T-helper 2 cell treated with Interferon-gamma antibody and Interleukin-4, amounts not matched to agents 5 μg/mL and 100 μg/mL, for 36 hours (primary cell): ENCODE data around the gene DNAH1.

Experiments
- DNase-seq: peaks from one replicate; pipeline ENCODE4 v3.0.0; 2021; ENCODE audit warnings: low spot score
- H3K27ac Mint-ChIP-seq: one replicate; pipeline ENCODE4 v1.8.0; 2021; ENCODE audit warnings: mild to moderate bottlenecking, mixed read lengths
- H3K27me3 Mint-ChIP-seq: one replicate; pipeline ENCODE4 v1.8.0; 2021; ENCODE audit warnings: low read depth, mixed read lengths
- H3K36me3 Mint-ChIP-seq: one replicate; pipeline ENCODE4 v1.8.0; 2021; ENCODE audit warnings: low read depth, mixed read lengths
- H3K4me1 Mint-ChIP-seq: one replicate; pipeline ENCODE4 v1.8.0; 2021; ENCODE audit warnings: low read depth, mixed read lengths
- H3K4me3 Mint-ChIP-seq: one replicate; pipeline ENCODE4 v1.8.0; 2022; ENCODE audit warnings: mild to moderate bottlenecking, moderate library complexity, mixed read lengths
- H3K9me3 Mint-ChIP-seq: one replicate; pipeline ENCODE4 v1.8.0; 2021; ENCODE audit warnings: mixed read lengths

DNAH1 gene

GRCh38 chr3:52439426-52440248 is 123.5 kb downstream of the DNAH1 start:
- H3K27me3 Mint-ChIP-seq, result no peaks in the 10 kb centered on the region
- peaks cover 2% of the 10 kb centered on the region for H3K4me1 Mint-ChIP-seq
- H3K27ac Mint-ChIP-seq, result no peak overlapping the region
- DNase-seq, result no peak
- no peak overlapping the region for H3K4me3 Mint-ChIP-seq
- H3K36me3 Mint-ChIP-seq, result no peaks in the 10 kb centered on the region
- no peaks in the 10 kb centered on the region for H3K9me3 Mint-ChIP-seq

DNA sequence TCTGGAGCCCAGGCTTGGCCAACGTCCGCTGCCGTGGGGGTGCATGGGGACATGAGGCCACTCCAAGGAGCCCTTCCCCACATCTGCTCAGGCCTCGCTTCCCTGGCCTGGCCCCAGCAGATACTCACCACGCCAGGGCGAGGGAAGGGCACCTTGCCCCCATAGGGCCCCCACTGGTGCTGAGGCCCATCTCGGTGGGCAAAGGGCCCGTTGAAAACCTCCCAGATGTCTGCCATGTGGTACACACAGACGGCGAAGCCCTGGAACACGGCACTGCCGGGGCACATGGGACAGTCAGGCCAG is 124.1 kb downstream of the DNAH1 start:
- no peaks in the 10 kb centered on the region for H3K36me3 Mint-ChIP-seq
- H3K27me3 Mint-ChIP-seq, result no peaks in the 10 kb centered on the region
- H3K27ac Mint-ChIP-seq, result no peak overlapping the region
- no peaks in the 10 kb centered on the region for H3K9me3 Mint-ChIP-seq
- H3K4me1 Mint-ChIP-seq, result peaks cover 4% of the 10 kb centered on the region
- H3K4me3 Mint-ChIP-seq, result no peak overlapping the region
- no peak for DNase-seq

DNA sequence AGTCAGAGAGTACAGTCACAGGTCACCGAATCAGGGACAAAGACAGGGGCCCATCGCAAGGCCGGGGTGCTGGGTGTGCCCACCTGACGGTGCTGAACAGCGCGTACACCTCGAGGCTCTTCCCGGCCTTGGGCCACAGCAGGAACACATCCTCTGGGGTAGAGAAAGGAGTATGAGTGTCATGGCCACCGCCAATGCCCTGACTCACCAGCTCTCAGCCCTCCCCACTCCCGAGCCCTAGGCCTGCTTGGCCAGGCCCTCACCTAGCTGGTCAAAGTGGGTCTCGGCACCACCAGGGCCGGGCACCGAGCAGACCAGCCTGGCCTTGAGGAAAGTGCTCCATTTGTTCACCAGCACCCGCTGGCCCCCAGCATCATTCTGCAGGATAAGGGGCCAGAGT is 124.6 kb downstream of the DNAH1 start:
- no peaks in the 10 kb centered on the region for H3K9me3 Mint-ChIP-seq
- no peaks in the 10 kb centered on the region for H3K36me3 Mint-ChIP-seq
- H3K4me1 Mint-ChIP-seq, result peaks cover 6% of the 10 kb centered on the region
- no peak for DNase-seq
- no peak overlapping the region for H3K4me3 Mint-ChIP-seq
- no peaks in the 10 kb centered on the region for H3K27me3 Mint-ChIP-seq
- H3K27ac Mint-ChIP-seq, result no peak overlapping the region

- Mint-ChIP-seq H3K36me3 (no peaks in the 10 kb centered on the region), H3K4me3 (no peak overlapping the region), H3K9me3 (no peaks in the 10 kb centered on the region), H3K4me1 (peaks cover 6% of the 10 kb centered on the region), H3K27me3 (no peaks in the 10 kb centered on the region), H3K27ac (no peak overlapping the region)
- DNase-seq, result no peak
Observed at GRCh38 chr3:52441091-52441771, 125.1 kb downstream of the DNAH1 start.

GRCh38 chr3:52441772-52442332 is 125.7 kb downstream of the DNAH1 start:
- peaks cover 7% of the 10 kb centered on the region for H3K4me1 Mint-ChIP-seq
- DNase-seq, result no peak
- no peaks in the 10 kb centered on the region for H3K9me3 Mint-ChIP-seq
- no peak overlapping the region for H3K27ac Mint-ChIP-seq
- no peak overlapping the region for H3K4me3 Mint-ChIP-seq
- no peaks in the 10 kb centered on the region for H3K36me3 Mint-ChIP-seq
- no peaks in the 10 kb centered on the region for H3K27me3 Mint-ChIP-seq

- no peak overlapping the region for H3K4me3 Mint-ChIP-seq
Observed at GRCh38 chr3:52442409-52443267, 126.5 kb downstream of the DNAH1 start.

DNA sequence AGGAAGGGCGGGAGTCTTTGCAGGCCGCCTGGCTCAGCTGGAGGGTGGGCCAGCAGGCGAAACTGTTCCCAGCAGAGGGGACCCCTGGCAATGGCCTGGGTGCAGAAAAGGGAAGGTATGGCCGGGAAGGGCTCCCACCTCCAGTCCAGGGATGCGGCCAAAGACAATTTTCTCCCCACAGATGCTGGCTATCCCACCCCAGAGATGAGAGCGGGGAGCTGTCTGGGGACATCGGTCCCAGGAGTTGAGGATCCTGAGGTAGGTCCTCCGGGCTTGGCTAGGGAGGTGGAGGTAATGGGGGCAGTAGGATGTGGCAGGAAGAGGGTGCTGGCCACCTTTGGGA is 127.1 kb downstream of the DNAH1 start:
- no peak overlapping the region for H3K27ac Mint-ChIP-seq
- H3K4me1 Mint-ChIP-seq, result peaks cover 11% of the 10 kb centered on the region
- H3K27me3 Mint-ChIP-seq, result no peaks in the 10 kb centered on the region
- no peak for DNase-seq
- no peak overlapping the region for H3K4me3 Mint-ChIP-seq
- H3K36me3 Mint-ChIP-seq, result no peaks in the 10 kb centered on the region
- H3K9me3 Mint-ChIP-seq, result no peaks in the 10 kb centered on the region

More at GRCh38 chr3:52442409-52443267, 126.5 kb downstream of the DNAH1 start:
- DNase-seq, result no peak
- Mint-ChIP-seq H3K9me3 (no peaks in the 10 kb centered on the region), H3K27ac (no peak overlapping the region), H3K27me3 (no peaks in the 10 kb centered on the region), H3K36me3 (no peaks in the 10 kb centered on the region), H3K4me1 (peaks cover 11% of the 10 kb centered on the region)

GRCh38 chr3:52443791-52444687 is 127.9 kb downstream of the DNAH1 start:
- Mint-ChIP-seq H3K4me1 (peaks cover 11% of the 10 kb centered on the region), H3K36me3 (no peaks in the 10 kb centered on the region), H3K4me3 (no peak overlapping the region), H3K9me3 (no peaks in the 10 kb centered on the region), H3K27me3 (no peaks in the 10 kb centered on the region), H3K27ac (no peak overlapping the region)
- no peak for DNase-seq

DNA sequence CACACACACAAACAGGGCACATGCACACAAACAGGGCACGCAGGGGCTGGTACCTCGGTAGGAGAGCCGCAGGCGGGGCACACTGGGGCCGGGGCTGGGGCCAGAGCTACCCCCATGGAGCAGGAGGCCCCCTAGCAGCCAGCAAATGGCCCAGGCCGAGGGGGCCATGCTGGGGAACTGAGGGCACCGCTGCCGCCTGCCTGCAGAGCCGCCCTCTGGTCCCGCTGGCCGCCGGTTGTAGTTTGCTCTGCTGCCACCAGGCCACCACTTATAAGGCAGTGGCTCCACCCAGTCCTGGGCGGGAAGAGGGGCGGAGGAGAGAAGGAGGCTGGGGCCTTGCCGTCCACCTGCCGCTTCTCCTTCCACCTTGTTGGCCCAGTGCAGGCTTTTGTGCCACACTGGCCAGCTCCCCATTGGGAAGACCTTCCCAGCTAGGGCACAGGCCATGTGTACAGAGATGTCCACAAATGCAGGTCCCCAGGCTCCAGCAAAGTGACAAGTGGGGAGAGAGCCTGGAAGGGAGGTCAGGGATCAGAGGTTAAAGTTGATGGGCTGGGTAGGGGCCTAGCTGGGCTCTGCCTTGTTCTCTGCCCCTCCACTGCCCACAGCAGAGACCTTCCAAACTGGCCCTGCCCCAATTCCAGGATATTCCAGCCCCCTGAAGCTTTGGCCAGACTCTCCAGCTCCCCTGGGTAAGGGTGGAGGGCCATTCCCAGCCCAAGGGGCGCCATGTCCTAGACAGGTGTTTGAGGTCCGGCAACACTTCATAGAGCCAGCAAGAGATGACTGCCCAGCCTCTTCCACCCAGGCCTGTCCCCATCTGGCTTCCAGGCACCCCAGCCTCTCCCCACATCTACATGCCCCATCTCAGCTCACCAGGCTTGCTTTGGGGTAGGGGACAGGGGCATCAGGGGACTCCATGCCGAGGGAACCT is 129.0 kb downstream of the DNAH1 start, which contains the start of gene SEMA3G:
Gene SEMA3G (minus strand): TSS at position 244 of the 934 bp plus-strand sequence. CDS start 76 bp downstream, at position 168.
- Mint-ChIP-seq H3K36me3 (no peaks in the 10 kb centered on the region), H3K4me1 (peaks cover 11% of the 10 kb centered on the region), H3K27me3 (no peaks in the 10 kb centered on the region), H3K9me3 (no peaks in the 10 kb centered on the region), H3K4me3 (no peak within 1 kb of the TSS), H3K27ac (no peak within 1 kb of the TSS)
- peak; percentile 78 for DNase-seq

GRCh38 chr3:52446042-52446441 is 129.9 kb downstream of the DNAH1 start:
- no peak overlapping the region for H3K27ac Mint-ChIP-seq
- no peaks in the 10 kb centered on the region for H3K36me3 Mint-ChIP-seq
- no peaks in the 10 kb centered on the region for H3K9me3 Mint-ChIP-seq
- H3K27me3 Mint-ChIP-seq, result no peaks in the 10 kb centered on the region
- no peak overlapping the region for H3K4me3 Mint-ChIP-seq
- DNase-seq, result no peak
- H3K4me1 Mint-ChIP-seq, result peaks cover 11% of the 10 kb centered on the region

DNA sequence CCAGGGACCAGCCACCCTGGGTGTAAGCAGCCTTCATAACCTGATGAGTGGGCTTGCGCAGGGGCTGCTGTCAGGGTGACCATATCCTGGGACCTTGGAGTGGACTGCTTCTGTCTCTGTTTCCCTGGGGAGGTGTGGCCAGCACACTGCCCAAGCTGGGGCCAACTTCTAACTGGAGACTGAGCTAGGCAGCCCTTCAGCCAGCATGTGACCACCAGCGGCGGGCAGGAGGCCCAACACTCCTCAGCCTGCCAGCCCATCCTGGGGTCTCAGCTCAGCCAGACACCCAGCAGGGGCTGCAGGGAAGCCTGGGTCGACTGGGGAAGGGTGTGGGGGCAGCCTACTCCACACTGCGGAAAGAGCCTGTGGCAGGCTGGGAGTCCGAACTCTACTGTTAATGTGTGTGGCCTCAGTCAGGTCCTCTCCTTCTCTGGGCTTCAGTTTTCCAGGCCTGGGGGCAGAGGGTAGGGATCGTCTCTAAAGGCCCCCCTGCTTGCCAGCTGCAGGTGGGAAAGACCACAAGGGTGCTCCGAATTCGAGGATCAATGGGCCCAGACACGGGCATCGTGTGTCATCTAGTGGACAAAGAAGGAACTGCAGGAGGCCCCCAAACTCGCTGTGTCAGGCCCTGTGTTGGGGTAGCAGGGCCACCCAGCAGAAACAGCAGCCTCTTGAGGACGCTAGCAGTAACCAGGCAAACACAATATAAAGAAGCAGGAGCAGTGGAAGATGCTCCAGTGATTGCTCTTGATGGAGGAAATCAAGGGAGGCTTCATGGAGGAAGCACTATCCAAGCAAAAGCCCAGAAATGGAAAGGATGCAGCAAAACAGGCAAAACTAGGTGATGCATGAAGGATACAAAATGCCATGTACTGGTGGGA is 130.8 kb downstream of the DNAH1 start:
- no peaks in the 10 kb centered on the region for H3K27me3 Mint-ChIP-seq
- H3K4me1 Mint-ChIP-seq, result peaks cover 11% of the 10 kb centered on the region
- H3K9me3 Mint-ChIP-seq, result no peaks in the 10 kb centered on the region
- peak; percentile 56 for DNase-seq
- H3K27ac Mint-ChIP-seq, result no peak overlapping the region
- no peaks in the 10 kb centered on the region for H3K36me3 Mint-ChIP-seq
- no peak overlapping the region for H3K4me3 Mint-ChIP-seq
